Left renal cortex interstitium (tissue), 4 donors: ENCODE data around the gene CACNA2D4. TPM values are rescaled to one million over a fixed set of nuclear protein-coding genes. Genes with fewer than 3 reads are reported as not detected.
"Not testable (repeated sequence)": the region's sequence is repeated elsewhere in the genome, so short reads cannot be mapped to it uniquely, and the experiment has no call there.

Source experiments
- DNase-seq, 4 donors: peaks; one replicate each; pipeline ENCODE4 v3.0.0-alpha.2; 2013; ENCODE audit warnings: low read depth in 4 of 4, low spot score in 2 of 4, missing footprints in 1 of 4
- polyA plus RNA-seq, 4 donors: library from polyadenylated mRNA; unstranded; fragments of 120-200 nt; gene quantifications; one replicate each; pipeline ENCODE4 v1.2.1, GENCODE V29; 2013; ENCODE audit not compliant: insufficient read length in 4 of 4

CACNA2D4 gene, protein sequence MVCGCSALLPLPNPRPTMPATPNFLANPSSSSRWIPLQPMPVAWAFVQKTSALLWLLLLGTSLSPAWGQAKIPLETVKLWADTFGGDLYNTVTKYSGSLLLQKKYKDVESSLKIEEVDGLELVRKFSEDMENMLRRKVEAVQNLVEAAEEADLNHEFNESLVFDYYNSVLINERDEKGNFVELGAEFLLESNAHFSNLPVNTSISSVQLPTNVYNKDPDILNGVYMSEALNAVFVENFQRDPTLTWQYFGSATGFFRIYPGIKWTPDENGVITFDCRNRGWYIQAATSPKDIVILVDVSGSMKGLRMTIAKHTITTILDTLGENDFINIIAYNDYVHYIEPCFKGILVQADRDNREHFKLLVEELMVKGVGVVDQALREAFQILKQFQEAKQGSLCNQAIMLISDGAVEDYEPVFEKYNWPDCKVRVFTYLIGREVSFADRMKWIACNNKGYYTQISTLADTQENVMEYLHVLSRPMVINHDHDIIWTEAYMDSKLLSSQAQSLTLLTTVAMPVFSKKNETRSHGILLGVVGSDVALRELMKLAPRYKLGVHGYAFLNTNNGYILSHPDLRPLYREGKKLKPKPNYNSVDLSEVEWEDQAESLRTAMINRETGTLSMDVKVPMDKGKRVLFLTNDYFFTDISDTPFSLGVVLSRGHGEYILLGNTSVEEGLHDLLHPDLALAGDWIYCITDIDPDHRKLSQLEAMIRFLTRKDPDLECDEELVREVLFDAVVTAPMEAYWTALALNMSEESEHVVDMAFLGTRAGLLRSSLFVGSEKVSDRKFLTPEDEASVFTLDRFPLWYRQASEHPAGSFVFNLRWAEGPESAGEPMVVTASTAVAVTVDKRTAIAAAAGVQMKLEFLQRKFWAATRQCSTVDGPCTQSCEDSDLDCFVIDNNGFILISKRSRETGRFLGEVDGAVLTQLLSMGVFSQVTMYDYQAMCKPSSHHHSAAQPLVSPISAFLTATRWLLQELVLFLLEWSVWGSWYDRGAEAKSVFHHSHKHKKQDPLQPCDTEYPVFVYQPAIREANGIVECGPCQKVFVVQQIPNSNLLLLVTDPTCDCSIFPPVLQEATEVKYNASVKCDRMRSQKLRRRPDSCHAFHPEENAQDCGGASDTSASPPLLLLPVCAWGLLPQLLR
- 1 to 10 TPM; 1.7 to 2.6 (median 2.5) TPM for polyA plus RNA-seq

DNA sequence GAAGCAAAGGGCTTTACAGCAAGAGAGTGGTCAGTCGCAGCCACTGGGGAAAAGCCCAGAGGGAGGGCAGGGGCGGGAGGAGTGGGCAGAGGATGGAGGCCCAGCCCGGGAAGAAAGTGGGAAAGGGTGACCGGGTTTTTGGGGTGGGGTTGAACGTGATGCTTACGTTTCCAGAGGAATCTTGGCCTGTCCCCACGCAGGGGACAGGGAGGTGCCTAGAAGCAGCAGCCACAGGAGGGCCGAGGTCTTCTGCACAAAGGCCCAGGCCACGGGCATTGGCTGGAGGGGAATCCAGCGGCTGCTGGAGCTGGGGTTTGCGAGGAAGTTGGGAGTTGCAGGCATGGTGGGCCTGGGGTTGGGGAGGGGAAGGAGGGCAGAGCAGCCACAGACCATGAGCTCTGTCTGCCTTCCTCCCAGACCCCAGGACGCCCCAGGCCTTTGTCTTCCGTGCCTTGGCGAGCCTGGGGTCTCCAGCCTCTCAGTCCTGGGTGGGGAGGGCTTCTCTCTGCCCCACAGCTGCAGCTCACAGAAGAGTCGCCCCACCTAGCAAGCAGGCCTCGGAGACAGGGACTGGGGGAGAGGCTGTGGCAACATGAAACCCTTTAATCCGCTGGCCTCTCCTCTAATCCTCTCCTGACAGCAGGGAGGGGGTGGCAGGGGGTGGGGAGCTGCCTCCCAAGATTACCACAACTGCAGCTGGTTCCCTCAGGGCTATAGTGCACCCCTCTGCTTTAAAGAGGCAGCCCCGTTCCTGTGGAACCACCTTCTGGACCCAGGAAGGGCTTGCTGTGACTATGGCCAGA lies at the start of gene CACNA2D4:
Gene CACNA2D4, minus strand, starts transcription at position 572 of the 803 bp plus-strand sequence. Its CDS starts 179 bp downstream, at position 393.
- DNase-seq = no peak

DNA sequence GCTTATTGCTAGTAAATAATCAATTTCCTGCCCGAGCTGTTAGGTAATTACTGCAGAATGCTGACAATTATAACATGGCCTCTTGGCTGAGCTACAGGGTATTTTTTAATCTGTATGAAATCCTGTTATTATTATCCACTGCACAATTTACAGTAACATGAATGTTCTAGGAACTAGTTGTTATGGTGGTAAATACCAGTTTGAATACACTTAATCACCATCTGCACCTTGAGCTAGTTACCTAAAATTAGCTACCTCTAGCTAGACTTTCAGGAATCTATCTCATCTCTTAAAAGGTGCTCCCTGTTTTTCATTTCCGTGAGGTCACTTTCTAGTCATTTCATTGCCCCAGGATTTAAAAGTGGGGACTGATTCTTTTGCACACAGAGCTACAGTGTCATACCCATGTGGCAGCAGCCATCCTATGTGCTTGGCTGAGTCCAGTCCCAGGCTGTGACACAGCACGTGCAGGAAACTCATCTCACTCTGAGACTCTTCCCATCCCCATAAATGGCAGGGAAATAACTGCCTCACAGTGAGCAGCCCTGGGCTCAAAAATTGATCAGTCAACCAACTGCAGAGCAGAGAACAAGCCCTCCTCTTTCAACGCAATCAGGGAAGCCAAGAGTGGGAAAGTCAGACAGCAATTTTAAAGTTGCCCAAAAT lies 48.2 kb upstream of the CACNA2D4 start:
- no peak for DNase-seq

DNA sequence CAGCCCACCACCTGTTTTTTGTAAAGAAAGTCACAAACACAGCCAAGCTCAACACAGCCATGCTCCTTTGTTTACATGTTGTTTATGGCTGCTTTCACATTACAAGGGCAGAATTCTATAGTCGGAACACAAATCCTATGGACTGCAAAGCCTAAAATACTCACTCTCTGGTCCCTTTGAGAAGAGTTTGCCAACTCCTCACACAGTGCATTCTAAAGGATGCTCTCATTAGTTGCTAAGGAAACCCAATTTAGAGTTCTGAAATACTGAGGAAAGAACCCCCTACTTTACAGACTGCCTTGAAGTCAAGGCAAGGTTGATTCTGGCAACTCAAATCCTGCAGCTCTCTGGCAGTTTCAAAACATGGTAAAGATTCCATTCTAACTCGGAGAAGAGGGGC lies 47.5 kb upstream of the CACNA2D4 start:
- DNase-seq = no peak

DNA sequence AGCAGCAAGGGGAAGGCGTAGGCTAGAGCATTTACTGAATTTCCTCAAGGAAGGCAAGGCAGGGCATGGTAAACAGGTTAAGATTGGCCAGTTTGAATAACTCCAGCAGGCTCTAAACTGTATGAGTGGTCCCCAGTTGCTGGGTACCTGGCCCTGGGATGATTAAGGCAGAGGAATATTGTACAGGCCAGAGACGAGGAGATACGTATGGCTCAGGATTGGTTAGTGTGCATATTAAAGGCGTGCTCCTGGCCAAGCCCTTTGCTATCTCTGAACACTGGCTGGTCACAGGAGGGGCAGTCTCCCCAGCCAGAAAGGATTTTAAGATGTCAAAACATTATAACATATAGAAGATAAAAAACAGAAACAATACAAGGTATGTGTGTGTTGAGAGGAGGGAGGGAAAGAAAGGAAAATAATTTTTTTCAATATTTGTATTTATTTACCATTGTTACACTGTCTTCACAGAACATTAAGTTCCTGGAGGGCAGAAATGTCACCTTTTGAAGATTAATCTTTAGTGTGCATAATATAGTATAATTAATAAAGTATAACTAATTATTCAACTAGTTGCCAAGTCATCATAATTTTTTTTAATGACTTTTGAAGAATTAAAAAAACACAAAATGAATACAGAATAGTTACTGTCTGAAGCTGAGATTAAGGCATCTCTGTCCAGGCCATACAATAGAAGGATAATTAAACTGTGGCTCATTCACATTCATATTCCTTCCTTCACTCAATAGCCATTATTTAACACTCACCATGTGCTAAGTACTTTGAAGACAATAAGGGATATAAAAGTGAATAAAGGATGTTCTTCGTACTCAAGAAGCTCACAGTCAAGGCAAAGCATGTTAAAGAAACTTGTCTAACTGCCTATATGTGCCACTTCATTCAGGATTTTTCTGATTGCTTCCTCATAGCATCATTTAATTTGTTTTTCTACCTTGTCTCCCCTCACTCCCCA lies 43.9 kb upstream of the CACNA2D4 start:
- DNase-seq = no peak

DNA sequence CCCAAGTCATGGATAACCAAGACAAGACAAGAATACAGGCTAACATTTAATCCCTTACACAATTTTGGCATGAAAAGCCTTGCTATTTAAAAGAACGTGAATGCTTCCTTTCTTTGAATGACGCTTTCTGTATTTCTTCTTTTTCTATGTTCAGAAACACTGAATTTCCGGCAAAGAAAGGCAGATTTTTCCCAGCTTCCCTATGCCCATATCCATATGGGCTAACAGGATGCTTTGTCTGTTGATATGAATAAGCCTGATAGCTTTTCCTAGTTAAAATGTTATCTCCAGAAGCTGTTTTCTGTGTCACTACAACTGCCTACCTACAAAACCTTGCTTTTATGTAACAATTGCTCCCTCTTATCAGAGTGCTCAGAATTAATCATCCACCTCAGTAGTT lies 38.3 kb upstream of the CACNA2D4 start:
- no peak for DNase-seq

DNA sequence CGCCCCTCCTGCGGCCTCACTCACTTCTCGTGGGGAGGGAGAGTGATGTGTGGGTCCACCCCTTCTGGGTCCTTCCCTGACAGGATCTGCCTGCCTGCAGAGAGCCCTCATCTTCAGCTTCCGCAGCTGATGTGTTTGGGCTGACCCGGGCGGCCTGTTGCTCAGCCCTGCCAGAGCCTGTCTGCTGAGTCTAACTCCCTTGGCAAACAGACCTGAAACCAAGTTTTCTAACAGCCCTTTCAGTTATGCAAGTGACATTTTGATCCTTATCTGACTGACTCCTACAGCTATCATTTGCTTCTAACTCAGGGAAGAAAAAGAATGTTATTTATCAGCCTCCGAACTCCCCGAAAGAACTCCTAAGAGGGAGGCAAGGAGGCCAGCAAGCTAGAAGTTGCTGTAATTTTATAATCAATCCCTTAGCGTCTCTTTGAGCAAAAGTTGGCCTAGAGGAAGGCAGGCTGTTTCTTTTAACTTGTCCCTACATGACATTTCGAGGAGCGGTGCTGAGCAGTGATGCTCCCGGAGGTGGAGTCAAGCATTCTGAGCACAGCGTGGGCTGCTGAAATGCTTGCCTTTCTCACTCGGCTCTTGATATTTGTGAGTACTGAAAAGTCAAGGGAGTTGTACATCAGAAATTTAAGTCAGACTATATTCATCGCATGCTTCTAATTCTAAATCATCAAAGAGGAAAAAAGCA lies 31.5 kb upstream of the CACNA2D4 start:
- DNase-seq = no peak

DNA sequence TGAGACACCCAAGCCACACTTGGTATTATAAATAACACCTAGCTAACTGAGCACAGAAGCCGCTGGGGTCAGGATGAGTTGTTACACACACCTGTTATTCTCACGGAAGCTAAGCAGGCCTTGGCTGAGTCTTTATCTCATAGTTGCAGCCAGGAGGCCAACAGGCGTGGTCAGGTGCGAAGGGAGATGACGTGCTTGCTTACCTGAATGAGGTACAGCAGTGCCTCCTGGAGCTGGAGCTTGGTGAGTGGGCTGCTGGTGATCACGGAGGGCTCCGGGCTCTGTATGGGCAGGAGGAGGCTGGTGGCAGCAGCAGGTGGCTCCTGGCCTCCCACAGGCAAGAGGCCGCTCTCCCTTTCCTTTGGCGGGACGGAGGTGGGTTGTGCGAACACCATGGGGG lies 30.4 kb upstream of the CACNA2D4 start:
- no peak for DNase-seq

DNA sequence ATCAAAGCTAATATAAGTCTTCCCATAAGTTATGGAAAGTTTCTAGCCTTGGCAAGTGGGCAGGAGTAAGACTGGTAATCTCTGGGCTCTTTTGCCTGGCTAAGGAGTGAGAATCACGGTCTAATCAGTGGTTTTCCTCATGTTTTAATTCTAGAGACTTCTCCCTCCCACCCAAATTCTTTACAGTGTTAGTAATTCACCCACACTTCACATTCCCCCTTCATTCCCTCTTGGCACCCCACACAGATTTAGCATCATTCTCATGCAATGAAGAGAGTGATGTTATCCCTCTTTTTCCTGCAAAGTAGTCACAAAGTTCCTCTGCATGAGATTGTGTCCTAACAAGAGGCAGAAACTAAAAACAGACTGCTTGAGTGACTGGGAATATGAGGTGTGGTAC lies 28.6 kb upstream of the CACNA2D4 start:
- no peak for DNase-seq

DNA sequence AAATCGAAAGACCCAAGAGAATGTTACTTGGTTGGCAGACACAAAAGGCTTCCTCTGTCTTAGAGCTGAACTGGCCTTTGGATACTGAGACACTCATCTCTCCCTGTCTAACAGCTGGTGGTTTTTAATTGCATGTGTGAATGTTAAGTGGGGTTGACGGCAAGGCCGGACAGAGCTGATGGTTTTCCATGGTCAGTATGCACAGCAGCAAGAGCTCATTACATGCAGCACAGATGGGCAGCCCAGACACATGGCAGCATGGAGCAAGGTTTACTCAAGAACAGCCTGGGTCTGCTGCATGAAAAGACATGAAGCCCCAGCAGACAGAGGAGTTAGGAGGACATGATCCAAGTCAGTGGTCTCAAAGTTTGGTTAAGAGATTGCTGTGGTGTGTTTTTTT lies 27.8 kb upstream of the CACNA2D4 start:
- DNase-seq = no peak

DNA sequence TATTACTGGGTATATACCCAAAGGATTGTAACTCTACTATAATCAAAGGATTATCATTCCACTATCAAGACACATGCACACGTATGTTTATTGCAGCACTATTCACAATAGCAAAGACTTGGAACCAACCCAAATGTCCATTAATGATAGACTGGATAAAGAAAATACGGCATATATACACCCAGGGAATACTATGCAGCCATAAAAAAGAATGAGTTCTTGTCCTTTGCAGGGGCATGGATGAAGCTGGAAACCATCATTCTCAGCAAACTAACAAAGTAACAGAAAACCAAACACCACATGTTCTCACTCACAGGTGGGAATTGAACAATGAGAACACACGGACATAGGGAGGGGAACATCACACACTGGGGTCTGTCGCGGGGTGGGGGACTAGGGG lies 27.1 kb upstream of the CACNA2D4 start:
- not testable (repeated sequence) for DNase-seq

DNA sequence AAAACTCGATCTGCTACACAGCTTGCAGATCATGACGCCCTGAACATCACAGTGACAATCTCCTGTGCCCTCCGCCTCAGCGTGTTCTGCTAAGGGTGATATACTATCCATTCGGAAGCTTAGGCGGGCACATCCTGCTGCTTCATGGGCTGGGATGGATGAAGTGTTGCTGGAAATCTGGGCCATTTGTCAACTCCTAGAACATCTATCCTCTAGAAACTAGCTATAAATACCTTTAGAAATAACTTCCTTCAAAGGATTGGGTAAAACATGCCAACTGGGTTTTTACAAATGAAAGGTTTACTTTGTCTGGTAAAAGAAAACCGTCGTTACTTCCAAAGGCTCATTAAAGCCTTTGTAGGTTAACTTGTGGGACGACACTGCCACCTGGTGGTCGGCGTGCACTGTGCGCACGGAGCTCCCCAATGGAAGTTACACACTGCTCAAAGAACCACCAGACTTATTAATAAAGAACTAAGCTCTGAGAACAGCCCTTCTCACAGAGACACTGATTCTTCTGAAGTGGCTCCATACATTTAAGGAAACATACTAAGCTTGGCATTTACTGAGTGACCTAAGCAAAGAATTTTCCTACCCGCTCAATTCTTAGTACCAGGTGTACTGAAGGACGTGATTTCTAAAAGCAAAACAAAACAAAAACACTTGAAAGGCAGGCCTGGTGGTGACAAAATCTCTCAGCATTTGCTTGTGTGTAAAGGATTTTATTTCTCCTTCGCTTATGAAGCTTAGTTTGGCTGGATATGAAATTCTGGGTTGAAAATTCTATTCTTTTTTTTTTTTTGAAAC lies 21.6 kb upstream of the CACNA2D4 start:
- peak; percentile 69 to 77 (median 74) for DNase-seq

DNA sequence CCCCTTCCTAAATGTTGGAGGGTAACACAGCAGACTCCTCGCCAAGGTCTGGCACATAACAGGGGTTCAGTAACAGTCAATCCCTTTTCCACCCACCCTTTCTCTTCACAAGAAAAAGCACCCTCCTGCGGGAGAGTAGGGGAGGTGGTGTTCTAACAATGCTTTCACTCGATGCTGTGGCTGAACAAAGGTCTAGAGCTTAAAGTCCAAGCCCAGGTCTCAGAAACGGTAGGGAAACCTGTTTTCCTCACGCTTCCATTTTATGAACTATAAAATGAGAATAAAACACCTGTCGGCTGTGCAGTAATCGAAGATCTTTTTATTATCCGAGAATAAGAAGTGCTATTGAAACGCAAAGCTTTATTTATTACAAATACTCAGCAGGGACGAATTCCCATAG lies 20.9 kb upstream of the CACNA2D4 start:
- DNase-seq = no peak

DNA sequence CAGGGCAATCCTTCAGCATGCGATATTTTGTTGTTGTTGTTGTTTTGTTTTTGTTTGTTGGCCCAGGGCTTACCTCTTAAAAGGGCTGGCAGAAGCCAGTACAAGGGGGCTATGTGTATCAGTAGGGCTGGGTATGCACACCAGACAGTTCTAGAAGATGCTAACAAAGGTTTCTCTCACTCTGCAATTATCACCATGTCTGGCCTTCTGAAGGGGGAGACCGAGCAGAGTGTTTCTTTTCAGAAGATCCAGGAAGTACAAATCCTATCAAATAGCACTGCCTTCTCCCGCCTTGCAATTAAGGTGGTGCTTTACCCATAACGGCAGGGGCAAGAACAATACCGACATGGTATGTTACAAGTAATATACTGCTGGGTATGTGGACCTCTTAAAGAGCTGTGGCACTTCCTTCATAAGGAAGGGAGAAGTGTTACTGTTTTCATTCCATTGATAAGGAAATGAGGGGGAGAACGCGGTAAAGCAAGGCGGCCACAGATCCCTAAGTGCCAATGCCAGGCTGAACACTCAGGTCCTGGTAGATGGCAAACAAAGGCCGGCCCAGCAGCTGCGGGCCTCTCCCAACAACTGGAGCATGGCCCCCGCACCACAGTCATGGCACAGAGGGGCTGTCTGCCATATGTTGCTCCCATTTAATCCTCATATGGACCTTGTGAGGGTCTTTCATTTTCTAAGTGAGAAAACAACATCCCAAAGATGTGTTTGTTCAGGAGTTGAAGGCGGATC lies 19.2 kb upstream of the CACNA2D4 start:
- DNase-seq = no peak

DNA sequence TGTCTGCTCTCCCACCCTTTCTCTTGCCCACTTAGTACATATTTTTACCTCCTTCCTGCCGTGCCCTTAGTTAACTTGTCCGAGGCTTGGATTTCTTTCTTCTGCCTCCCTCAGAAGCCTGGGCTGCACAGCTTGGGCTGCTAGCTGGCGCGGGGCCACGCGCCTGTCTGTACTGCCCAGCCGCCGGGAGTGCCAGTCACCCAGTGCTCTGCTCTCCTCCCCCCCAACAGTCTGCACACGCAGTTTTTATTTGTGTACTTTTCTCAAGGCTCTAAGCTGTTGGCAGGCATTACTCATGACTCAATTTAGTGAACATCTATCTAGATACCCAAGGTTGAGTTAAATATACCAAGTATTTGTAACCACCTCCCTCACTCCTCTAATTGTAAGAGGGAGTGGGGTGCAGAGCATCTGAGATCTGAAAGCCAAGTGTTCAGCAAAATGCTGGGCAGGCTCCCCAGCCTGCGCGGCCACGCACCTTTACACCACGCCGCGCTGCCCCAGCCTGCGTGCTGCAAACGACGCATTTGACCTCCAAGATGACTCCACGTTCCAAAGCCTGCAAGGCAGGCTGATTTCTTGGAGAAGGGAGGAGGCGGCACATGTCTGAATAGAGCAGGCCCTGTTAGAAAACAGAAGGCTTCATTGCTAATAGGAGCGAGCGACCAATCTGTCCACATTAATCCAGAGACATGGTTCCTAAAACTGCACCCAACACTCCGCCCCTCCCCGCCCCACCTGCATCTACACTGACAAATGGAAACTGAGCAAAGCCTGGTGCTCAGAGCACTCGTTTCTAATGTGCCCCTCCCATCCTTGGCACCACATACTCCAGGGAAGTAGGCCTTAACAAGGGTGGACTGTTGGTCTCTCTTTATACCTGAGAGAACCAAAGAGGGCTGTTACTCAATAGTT lies 18.2 kb upstream of the CACNA2D4 start:
- DNase-seq = no peak

DNA sequence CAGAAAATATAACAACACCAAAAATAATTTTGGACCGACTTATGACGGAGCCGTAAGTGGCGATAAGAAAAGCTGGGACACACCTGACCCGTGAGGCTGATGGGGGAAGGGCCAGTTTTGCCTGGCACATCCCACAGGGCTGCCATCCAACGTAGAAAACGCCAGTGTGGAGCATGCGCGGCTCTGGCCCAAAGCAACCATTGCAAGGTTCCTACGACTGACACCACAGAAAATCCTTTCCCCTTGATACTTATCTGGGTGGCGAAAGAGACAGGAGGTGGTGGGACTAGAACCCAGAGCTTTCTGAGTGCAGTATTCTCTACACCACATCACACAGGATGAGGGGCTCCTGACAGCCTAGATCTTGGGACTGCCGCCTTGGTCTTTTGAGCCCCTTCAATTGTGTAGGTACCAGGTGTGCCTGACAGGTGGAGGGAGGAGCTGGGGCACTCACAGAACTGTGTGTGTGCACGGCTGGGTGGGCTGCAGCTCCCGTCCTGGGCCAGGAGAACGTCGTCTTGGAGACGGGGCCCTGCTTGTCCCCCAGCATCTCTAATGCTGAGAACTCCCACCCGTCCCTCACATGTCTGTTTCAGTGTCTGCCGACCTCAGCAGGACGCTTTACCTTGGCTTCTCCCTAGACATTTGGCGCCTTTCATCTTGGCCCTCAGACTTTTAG lies 17.4 kb upstream of the CACNA2D4 start:
- DNase-seq = no peak
